HG03342 (cell line): ENCODE data around the gene KDM6A.
"Not testable (repeated sequence)": the region's sequence is repeated elsewhere in the genome, so short reads cannot be mapped to it uniquely, and the experiment has no call there.

Experiments
- ATAC-seq: cut with Tn5 transposase; IDR thresholded peaks from one replicate; pipeline ENCODE4 v1.9.1; 2021; ENCODE audit warnings: mild to moderate bottlenecking, moderate library complexity; ENCODE audit not compliant: unreplicated experiment

KDM6A gene

DNA sequence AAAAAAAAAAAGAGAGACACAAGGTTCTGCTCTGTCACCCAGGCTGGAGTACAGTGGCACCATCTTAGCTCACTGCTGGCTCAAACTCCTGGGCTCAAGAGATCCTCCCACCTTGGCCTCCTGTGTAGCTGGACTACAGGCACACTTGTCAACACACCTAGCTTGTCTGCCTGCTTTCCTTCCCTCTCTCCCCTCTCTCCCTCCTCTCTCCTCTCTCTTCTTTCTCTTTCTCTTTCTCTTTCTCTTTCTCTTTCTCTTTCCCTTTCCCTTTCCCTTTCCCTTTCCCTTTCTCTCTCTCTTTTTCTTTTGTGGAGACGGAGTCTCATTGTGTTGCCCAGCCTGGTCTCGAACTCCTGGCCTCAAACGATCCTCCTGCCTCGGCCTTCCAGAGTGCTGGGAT lies 195.6 kb downstream of the KDM6A start:
- no peak for ATAC-seq

DNA sequence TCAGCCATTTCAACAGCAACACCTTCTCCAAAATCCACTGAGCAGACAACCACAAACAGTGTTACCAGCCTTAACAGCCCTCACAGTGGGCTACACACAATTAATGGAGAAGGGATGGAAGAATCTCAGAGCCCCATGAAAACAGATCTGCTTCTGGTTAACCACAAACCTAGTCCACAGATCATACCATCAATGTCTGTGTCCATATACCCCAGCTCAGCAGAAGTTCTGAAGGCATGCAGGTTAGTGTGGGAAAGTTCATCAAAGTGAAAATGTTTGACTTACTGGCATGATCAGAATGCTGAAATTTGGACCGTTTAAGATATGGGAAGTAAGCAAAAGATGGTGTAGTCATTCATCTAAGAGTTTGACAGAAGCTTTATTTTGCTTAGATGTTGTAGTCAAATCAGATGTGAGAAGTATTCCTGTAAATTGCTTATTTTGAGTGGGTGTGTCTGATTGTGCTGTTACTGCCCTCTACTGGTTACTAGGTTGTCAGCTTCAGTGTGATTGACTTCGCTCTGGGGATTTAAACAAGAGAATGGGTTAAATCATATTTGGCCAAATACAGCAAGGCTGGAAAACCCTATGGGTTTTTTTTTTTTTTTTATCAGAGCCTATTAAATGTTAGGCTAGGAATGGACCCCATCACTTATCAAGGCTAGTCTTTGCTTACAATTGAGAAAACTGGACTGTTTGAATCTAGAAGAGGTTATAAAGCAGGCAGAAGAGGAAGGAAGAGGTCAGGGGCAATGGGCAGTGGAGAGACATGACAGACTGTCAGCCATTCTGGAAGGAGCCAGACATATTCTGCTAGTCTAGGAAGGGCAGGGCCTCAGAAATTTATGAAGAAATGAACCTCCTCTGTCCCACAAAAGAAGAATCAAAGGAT lies 197.4 kb downstream of the KDM6A start:
- peak; percentile 55 for ATAC-seq

DNA sequence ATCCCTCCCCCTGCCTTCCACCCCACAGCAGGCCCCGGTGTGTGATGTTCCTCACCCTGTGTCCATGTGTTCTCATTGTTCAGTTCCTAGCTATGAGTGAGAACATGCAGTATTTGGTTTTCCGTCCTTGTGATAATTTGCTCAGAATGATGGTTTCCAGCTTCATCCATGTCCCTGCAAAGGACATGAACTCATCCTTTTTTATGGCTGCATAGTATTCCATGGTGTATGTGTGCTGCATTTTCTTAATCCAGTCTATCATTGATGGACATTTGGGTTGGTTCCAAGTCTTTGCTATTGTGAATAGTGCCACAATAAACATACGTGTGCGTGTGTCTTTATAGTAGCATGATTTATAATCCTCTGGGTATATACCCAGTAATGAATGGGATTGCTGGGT lies 200.0 kb downstream of the KDM6A start:
- ATAC-seq, result not testable (repeated sequence)

DNA sequence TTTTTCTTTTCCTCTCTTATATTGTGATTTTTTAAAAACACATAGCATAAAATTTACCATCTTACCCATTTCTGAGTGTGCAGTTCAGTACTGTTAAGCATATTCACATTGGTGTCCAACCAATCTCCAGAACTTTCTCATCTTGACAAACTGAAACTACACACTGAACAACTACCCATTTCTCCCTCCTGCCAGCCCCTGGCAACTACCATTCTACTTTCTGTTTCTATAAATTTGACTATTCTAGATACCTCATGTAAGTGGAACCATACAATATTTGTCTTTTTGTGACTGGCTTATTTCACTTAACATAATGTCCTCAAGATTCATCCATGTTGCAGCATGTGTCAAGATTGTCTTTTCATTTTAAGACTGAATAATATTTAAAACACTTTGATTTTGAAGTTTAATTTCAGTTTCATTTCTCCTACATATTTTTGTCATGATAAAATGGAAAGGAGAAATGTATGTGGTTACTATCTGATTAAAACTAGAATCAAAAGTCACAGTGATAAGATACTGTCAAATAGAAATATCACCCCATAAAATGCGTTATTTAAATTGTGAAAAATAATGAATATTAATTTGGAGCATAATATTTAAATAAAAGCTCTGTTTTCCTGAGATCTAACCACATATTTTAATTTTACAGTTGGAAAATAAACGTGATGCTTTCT lies 204.9 kb downstream of the KDM6A start:
- peak; percentile 90 for ATAC-seq

DNA sequence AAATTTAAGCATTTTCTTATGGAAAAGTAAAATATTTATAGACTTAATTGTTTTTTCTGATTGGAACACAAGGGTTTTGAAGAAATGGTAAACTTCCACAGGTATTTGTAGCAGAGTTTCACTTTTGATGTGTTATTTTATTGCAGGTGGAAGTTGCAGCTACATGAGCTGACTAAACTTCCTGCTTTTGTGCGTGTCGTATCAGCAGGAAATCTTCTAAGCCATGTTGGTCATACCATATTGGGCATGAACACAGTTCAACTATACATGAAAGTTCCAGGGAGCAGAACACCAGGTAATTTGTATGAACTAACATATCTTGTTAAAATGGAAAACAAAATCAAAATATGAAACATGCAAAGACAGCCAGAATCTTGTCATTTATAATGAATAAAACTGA lies 210.3 kb downstream of the KDM6A start:
- ATAC-seq, result no peak

DNA sequence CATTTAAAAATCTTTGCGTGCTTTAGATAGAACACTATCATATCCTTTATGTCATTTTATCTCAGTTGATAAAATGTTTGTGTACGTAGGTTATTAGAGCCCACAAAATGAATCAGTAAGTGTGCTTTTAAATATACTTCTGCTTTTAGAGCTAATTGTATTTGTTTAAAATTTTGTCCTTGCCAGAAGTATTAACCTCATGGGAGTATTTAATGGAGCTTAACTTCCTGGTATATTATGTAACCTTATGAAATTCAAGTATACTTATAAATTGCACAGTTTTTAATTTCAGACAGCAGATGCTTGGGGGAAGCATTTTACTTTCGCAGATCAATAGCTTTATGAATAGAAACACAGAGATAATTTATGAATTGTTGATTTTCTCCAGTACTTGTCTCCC lies 237.5 kb downstream of the KDM6A start:
- no peak for ATAC-seq

DNA sequence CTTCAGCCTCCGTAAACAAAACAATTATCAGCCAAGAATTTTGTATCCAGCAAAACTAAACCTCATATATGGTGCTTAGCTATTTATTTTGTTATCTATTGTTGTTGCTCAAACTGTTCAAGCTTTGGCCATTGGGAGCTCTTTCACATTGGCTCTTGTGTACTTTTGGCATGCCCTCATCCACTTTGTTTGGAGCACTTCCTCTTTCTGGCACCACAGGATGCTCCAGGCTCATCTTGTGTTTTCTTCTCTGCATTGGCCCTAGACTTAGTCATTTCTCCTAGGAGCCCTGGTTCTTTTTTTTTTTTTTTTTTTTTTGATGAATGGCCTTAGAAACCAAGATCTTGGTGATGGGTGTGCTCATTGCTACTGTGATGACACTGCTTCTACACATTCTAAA lies 253.2 kb downstream of the KDM6A start:
- ATAC-seq, result no peak

DNA sequence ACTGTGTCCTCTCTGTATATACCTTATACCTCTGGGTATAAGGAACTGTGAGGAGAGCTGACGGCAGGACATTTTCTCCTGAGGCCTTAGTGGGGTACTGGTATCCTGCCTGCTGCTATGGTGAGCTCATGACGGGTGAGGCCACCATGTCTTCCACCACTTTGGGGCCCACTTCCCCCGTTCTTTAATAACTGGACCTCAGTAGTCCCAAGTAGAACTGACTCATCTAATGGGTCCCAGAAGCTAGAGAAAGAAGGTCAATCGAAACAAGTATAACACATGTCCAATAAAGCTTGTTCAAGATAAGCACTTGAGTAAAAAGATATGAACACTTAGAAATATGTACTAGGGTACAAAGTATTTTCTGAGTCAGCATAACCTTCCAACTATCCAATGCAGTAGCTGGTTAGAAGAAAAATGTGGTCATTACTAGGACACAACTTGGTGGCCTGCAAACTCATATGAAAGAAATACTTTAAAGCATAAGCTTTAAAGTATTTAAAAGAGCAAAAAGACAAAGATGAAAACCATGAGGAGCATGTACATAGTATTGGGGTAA lies 256.0 kb downstream of the KDM6A start:
- no peak for ATAC-seq

DNA sequence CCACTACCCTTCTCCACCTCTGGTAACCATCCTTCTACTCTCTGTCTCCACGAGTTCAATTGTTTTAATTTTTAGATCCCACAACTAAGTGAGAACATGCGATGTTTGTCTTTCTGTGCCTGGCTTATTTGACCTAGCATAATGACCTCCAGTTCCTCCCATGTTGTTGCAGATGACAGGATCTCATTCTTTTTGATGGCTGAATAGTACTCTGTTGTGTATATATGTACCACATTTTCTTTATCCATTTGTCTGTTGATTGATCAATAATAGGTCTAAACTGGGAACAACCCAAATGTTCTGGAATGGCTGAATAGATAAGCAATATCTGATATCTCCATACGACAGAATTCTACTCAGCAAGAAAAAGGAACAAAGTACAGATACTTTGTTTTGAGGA lies 260.5 kb downstream of the KDM6A start:
- ATAC-seq, result no peak

DNA sequence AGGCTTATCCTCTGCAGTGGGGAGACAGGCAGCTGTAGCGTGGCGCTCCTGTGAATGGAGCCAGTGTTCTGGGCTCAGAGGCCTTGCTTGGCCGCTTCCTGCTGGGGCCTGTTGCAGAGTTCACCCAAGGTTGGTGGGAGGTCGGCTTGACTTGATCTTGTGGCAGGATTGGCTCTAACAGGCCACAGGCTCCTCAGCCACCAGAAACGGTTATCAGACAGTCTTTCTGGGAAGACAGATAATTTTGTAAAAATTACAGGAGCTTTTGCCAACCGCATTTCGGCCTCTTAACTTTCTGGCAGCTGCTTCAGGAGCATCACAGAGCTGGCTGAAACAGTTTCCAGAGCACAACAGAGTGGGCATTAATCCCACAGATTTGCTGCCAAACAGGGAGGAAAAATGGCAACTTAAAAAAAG lies 261.3 kb downstream of the KDM6A start:
- no peak for ATAC-seq

DNA sequence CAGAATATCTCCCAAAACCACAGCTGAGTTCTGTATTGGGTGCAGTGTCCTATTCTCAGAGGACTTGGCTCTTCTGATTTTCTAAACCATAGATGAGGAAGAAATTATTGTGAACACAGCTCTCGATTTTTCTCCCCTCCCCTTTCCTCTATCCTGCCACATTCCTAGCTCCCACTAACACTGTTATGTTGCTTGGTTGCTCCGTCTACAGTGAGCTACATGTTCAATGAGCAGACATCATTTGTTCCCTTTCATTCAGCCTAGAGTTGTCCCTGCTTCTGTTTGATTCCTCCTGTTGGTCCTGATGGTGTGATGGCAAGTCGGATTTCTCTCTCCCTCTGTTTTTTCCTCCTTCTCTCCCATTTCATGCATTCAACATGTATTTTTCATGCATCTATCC lies 261.8 kb downstream of the KDM6A start:
- no peak for ATAC-seq

DNA sequence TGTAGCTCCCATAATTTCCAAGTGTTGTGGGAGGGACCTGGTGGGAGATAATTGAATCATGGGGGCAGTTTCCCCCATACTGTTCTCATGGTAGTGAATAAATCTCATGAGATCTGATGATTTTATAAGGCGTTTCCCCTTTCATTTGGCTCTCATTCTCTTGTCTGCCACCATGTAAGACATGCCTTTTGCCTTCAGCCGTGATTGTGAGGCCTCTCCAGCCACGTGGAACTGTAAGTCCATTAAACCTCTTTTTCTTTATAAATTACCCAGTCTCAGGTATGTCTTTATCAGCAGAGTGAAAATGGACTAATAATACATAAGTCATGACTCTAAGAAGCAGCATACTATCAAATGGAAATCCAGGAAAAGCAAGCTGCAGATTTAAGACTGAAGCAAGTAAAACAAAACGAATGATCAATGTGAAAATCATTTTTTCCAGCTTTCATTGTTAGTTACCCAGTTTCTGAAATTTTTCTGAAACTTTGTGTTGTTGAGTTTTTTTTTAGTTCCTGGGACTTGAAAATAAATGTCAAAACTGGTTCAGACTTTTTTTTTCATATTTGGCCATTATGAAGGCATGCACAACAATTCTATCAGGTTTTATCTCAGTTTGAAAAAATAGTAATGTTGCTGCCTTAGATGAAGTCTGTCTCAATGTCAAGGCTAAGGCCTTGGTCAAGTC lies 262.5 kb downstream of the KDM6A start:
- not testable (repeated sequence) for ATAC-seq

DNA sequence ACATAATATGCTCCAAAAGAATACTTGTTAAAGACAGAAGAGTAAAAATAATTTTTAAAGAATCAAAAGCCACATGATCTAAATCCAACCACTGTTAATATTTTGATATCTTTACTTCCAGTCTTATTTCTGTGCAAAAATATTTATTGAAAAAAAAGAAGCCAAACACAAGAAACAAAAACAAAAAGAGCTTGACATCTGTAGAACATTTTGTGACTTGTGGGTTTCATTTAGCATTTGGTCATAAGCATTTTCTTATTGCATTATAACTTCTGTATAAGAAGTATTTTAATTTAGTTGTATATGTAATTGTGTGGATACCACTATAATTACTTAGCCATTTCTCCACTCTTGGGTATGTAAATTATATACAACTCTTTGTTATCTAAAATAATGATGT lies 264.5 kb downstream of the KDM6A start:
- no peak for ATAC-seq

DNA sequence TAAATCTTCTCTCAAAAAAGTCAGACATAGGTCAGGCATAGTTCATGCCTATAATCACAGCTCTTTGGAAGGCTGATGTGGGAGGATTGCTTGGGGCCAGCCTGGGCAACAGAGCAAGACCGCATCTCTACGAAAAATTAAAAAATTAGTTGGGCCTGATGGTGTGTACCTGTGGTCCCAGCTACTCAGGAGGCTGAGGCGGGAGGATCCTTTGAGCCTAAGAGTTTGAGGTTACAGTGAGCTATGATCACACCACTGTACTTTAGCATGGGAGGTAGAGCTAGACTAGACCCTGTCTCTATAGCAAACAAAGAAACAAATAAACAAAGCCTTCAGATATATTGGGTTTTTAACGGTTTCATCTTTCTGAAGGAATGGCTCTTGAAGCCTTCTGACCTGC lies 265.5 kb downstream of the KDM6A start:
- no peak for ATAC-seq

DNA sequence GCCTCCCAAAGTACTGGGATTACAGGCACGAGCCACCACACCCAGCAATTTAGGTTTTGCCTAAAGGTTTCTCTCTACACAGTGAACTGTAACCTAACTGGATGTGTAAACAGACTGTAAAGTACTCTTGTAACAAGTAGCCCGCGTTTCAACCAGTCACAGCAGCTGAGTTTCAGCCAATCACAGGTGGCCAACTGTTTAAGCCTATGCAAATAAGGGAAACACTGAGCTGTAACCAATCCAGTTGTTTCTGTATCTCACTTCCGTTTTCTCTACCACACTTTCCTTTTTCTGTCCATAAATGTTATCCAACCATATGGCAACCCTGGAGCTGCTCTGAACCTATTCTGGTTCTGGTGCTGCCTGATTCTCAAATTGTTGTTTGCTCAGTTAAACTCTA lies 267.8 kb downstream of the KDM6A start:
- no peak for ATAC-seq

DNA sequence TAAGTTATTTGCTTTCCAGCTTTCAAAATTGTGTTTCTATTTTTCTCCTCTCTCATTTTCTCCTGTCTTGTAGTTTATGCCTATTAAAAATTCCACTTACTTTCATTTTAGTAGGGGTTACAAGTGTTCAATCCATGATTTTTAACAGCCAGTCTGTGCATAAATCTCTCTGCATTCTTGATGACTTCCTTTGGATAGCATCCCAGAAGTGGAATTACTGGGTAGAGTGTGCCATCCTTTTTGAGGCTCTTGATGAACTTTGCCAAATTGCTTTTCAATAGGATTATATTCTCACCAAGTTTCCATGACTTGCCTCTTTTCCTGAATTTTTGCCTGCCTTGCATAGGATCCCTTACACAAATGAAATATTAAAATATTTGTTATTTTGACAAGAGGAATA lies 269.2 kb downstream of the KDM6A start:
- no peak for ATAC-seq

DNA sequence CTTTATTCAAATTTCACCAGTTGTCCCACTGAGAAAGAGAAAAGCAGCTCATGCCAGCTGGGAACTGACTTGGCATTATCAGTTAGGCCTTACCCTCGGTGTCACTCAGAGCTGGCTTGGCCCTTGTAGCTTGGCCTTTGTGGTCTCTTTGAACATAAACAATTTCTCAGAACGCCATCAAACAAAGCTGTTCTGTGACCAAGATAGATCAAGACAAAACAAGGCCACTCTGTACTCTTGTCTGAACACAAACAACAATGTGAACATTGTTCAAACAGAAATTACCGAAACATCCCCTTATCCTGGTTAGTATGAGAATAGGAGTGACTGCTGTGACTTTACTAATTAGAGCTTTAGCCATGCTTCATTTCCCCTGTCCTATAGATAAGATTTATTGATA lies 270.5 kb downstream of the KDM6A start:
- no peak for ATAC-seq

DNA sequence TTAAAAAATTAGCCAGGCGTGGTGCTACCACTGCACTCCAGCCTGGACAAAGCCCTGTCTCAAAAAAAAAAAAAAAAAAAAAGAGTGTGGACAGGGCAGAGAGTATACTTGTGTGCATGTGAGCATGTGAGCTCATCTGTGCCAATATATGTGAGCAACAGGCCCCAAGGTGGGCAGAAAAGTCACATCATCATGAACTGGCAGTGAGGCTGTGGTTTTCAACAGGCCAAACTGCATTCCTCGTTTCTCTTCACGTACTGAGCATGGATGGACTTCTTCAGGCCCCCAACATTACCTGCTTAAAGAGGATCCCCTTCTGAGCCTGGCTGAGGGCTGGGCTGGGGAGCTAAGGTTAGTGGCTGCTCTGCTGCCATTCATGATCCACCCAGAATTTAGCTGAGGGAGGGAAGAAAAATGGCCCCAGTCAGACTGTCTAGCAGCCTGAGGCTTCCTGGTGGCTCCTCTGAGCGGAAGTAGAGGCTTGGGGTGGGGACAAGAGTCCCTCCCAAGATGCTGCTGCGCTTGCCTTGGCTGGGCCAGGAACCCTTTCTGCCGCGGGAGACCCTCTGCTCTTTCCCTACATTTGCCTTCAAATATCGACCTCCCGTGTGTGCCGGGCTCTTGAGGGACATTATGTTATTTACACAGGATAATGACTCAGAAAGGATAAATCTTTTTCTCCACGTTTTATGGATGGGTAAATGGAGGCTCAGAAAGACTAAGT lies 272.7 kb downstream of the KDM6A start:
- no peak for ATAC-seq

DNA sequence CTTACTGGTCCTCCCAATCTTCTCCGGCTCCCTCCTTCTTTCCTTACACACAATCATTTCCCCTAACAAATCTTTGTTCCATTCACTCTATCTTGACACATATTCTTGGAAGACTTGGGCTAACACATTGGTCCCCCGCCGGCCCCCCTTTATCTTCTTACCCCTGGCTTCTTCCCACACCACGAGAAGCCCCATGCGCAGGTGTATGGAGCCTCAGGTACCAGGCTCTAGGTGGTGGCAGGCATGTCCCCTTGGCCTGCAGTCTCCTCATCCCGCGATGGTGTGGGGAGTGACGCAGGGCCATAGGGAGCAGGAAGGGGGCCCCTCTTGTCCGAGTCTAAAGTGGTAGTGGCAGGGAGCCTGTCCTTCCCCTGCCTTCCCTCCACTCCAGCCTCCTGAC lies 277.8 kb downstream of the KDM6A start:
- ATAC-seq, result no peak

DNA sequence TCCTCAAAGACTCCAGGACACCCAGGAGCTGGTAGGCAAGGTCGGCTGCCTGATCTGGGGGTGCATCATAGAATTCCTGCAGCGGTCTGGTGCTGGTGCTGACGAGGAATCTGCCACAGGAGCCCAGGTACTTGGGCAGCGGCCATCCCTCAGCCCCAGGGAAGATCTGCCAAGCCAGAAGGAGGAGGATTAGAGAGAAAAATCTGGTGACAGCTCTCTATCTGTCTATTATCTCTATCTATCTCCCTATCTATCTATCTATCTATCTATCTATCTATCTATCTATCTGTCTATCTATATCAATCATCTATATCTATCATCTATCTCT lies 281.0 kb downstream of the KDM6A start:
- no peak for ATAC-seq

DNA sequence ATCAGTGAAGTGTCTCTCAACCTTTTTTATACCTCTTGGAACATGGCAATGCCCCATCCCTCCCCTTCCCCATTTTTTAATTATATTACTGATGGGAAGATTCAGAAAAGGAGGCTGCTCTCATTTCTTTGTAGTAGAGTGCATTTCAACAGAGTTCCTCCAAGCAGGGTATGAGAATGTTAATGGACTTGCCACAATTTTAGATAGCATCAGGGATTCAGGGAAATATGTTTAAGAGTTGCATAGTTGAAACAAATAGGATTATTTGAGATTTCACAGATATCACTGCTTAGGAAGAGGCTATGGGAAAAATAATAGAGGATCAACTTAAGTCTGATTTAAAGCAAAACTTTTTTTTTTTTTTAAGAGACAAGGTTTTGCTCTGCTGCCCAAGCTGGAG lies 281.5 kb downstream of the KDM6A start:
- ATAC-seq, result no peak
